ENCODE measurements around the gene CFL2.

The CFL2 gene

GRCh38 chr14:34668111-34668510, 46.3 kb downstream of the CFL2 start:
- POLR2A ChIA-PET: no interaction called here
- TF ChIP-seq CTCF (IDR thresholded peaks at IDR 0.05; ENCODE audit: control extremely low read depth, extremely low read depth, low read depth, missing control alignments): no peak
- DNase-seq (ENCODE audit: extremely low spot score): no peak
- CTCF ChIA-PET: interaction anchor here (8.7 kb wide), 1 partner anchor 56 kb away, joined by 143 read pairs; no protein-coding TSS in a partner anchor

DNA sequence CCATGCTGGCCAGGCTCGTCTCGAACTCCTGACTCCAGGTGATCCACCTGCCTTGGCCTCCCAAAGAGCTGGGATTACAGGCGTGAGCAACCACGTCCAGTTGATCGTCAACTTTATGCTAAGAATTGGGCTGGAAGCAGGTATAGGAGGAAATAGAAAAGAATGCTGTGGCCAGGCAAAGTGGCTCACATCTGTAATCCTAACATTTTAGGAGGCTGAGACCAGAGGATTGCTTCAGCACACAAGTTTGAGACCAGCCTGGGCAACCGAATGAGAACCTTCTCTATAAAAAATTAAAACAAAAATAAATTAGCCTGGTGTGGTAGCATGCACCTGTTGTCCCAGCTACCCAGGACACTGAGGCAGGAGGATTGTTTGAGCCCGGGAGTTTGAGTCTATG, 47.4 kb downstream of the CFL2 start:
- CTCF ChIA-PET: no interaction called here
- TF ChIP-seq CTCF (IDR thresholded peaks at IDR 0.05; ENCODE audit: control extremely low read depth, extremely low read depth, low read depth, missing control alignments): no peak
- no peak for DNase-seq (ENCODE audit: extremely low spot score)
- POLR2A ChIA-PET: no interaction called here

DNA sequence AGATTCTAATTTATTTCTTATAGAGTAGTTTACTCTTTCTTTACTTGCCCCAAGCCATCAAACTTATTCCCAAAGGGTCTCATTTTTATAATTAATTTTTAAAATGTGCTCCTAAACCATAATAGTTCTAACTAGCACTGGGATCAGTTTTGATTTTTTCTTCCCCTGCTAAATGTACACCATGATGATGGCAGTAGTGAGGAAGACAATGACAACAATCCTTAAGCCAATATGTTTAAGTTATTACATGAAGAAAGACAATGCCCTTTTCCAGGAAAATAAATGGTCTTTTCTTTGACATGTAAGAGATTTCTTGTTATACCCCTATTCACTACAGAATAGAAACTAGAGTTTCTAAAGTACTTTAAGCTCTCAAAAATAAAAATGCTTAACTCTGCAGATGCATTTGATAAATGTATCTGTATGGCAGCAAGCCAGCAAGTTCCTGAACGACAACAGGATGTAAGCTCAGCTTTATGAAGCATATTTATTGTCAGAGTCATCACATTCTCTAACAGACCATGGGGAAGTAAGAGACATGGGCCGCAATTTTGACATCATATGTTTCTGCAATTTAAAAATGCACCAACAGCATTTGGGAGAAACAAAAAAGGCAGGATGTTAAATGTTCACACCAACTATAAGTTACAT, 48.5 kb downstream of the CFL2 start:
- CTCF ChIA-PET: interaction anchor here (0.8 kb wide), 1 partner anchor 57 kb away, joined by 3 read pairs; no protein-coding TSS in a partner anchor
- POLR2A ChIA-PET: no interaction called here
- no peak for DNase-seq (ENCODE audit: extremely low spot score)
- TF ChIP-seq CTCF (IDR thresholded peaks at IDR 0.05; ENCODE audit: control extremely low read depth, extremely low read depth, low read depth, missing control alignments): no peak

- DNase-seq (ENCODE audit: extremely low spot score): no peak
- ChIA-PET CTCF (interaction anchor here (2.7 kb wide), 1 partner anchor 10 kb away, joined by 11 read pairs; no protein-coding TSS in a partner anchor), POLR2A (no interaction called here)
- no peak for TF ChIP-seq CTCF (IDR thresholded peaks at IDR 0.05; ENCODE audit: control extremely low read depth, extremely low read depth, low read depth, missing control alignments)
These were observed 51.8 kb downstream of the CFL2 start for GRCh38 chr14:34662561-34663088.

GRCh38 chr14:34660796-34661195, 53.6 kb downstream of the CFL2 start:
- POLR2A ChIA-PET: no interaction called here

More at GRCh38 chr14:34660796-34661195, 53.6 kb downstream of the CFL2 start:
- TF ChIP-seq CTCF (IDR thresholded peaks at IDR 0.05; ENCODE audit: control extremely low read depth, extremely low read depth, low read depth, missing control alignments): no peak
- CTCF ChIA-PET: no interaction called here
- DNase-seq (ENCODE audit: extremely low spot score): no peak
